Measurements from ENCODE around the gene LAMA4.

DNA sequence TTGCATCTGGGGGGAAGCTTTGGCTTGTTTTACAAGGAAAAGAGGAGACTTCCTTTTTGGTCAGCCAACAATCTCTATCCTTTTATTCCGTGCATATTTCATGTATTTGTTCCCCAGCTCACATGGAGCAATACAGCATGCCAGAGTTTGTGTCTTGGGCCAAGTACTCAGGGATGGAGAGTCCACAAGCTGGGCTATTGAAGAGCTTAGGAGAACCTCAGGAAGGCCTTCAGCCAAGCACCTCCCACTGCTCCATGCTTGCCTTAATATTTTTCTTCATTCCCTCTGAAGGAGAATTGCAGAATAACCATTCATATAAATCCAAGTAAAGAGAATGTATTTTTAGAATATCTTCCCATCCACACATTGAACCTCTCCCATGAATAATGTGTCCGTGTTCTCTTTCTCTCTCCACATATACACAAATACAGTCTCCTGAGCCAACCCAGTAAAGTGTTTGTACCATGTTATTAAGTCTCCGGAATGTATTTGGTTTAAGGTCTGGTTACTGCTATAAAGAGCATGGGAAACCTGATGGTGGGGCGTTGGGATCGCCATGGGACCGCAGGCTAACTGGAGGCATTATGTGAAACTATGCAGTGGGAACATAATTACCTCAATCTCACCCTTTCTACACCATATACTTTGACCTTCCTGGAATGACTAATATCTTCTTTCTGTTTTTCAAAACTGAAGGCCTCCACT lies 3.0 kb downstream of the LAMA4 start:
- no peak for TF ChIP-seq EZH2 (IDR thresholded peaks at IDR 0.05; ENCODE audit: low read depth)
- TF ChIP-seq, protein P1, sequence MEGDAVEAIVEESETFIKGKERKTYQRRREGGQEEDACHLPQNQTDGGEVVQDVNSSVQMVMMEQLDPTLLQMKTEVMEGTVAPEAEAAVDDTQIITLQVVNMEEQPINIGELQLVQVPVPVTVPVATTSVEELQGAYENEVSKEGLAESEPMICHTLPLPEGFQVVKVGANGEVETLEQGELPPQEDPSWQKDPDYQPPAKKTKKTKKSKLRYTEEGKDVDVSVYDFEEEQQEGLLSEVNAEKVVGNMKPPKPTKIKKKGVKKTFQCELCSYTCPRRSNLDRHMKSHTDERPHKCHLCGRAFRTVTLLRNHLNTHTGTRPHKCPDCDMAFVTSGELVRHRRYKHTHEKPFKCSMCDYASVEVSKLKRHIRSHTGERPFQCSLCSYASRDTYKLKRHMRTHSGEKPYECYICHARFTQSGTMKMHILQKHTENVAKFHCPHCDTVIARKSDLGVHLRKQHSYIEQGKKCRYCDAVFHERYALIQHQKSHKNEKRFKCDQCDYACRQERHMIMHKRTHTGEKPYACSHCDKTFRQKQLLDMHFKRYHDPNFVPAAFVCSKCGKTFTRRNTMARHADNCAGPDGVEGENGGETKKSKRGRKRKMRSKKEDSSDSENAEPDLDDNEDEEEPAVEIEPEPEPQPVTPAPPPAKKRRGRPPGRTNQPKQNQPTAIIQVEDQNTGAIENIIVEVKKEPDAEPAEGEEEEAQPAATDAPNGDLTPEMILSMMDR (conservative IDR thresholded peaks at IDR 0.05): no peak

Data from PC-9 (cell line).